NB4 (cell line): ENCODE results near the gene CHST4.
"Not testable (repeated sequence)": the region's sequence is repeated elsewhere in the genome, so short reads cannot be mapped to it uniquely, and the experiment has no call there.

Experiments
- DNase-seq: peaks from one replicate; pipeline ENCODE4 v3.0.0; 2010; ENCODE audit warnings: low read depth
- H3K4me3 ChIP-seq: one replicate; pipeline ENCODE4 v1.5.1; 2011; ENCODE audit warnings: mild to moderate bottlenecking, low read depth, low read length, moderate library complexity
- MYC ChIP-seq: IDR thresholded peaks from 2 replicates; pipeline ENCODE4 v1.6.1; 2011; ENCODE audit warnings: low read depth, low read length
- POLR2A ChIP-seq: IDR thresholded peaks from 2 replicates; pipeline ENCODE4 v1.6.1; 2011; ENCODE audit warnings: mild to moderate bottlenecking; ENCODE audit not compliant: insufficient read length; ENCODE audit errors: extremely low read depth
- TF ChIP-seq, protein P1 (sequence below): IDR thresholded peaks from 2 replicates; pipeline ENCODE4 v1.6.1; 2011; ENCODE audit warnings: low read depth, low read length
- TF ChIP-seq, protein P2 (sequence below): IDR thresholded peaks from one replicate; pipeline ENCODE4 v1.5.1; 2012; ENCODE audit warnings: low read depth, low read length

CHST4 gene

DNA sequence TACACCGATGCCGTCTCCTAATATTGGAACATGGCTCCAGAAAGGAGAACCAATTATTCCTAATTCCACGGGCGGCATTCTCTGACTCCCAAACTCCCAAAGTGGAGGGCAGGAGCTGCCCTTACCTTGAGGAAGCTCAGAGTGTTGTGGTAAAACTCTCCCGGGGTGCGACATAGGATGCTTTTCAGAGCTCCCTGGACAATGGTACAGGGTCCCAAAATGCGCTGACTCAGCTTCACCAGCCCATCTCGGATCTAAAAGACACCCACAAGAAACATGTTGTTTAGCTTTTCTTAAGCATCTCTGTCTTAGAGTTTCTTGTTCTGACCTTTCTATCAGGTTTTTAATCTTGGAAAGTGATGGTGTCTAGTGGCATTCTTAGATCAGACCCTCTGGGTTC, 43.9 kb downstream of the CHST4 start:
- no peak overlapping the region for H3K4me3 ChIP-seq
- TF ChIP-seq, protein P1, sequence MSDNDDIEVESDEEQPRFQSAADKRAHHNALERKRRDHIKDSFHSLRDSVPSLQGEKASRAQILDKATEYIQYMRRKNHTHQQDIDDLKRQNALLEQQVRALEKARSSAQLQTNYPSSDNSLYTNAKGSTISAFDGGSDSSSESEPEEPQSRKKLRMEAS = no peak
- TF ChIP-seq MYC (no peak), POLR2A (no peak)
- TF ChIP-seq, protein P2, sequence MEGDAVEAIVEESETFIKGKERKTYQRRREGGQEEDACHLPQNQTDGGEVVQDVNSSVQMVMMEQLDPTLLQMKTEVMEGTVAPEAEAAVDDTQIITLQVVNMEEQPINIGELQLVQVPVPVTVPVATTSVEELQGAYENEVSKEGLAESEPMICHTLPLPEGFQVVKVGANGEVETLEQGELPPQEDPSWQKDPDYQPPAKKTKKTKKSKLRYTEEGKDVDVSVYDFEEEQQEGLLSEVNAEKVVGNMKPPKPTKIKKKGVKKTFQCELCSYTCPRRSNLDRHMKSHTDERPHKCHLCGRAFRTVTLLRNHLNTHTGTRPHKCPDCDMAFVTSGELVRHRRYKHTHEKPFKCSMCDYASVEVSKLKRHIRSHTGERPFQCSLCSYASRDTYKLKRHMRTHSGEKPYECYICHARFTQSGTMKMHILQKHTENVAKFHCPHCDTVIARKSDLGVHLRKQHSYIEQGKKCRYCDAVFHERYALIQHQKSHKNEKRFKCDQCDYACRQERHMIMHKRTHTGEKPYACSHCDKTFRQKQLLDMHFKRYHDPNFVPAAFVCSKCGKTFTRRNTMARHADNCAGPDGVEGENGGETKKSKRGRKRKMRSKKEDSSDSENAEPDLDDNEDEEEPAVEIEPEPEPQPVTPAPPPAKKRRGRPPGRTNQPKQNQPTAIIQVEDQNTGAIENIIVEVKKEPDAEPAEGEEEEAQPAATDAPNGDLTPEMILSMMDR = no peak
- no peak for DNase-seq

DNA sequence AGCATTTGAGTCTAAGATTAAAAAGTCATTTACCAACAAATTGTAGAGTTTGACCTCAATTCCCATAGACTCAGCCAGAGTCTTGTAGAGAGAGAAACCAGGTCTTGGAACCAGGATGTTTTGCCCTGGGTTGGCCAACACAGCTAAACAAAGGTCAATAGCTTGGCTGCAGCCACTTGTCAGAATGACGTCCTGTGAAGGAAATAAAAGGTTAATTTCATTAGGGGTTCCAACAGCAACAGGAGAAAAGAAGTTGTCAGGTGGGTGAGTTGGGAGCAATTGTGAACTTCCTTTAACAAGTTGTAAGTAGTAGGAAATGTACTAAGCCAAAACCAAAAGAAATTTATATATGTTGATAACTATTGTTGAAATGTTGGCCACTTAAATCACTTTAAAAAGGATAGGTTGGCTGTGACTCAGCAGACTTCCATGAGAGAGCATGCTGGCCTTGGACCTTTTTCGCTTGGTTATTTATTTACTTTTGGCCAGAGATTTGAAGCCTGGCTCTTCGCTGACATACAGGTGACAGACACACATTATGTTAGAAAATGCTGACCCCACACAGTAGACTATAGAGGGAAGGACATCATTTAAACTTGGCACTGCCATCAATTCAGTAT, 46.4 kb downstream of the CHST4 start:
- DNase-seq = no peak
- TF ChIP-seq, protein P2 = no peak
- TF ChIP-seq MYC (no peak), POLR2A (no peak)
- TF ChIP-seq, protein P1 = no peak
- no peak overlapping the region for H3K4me3 ChIP-seq

DNA sequence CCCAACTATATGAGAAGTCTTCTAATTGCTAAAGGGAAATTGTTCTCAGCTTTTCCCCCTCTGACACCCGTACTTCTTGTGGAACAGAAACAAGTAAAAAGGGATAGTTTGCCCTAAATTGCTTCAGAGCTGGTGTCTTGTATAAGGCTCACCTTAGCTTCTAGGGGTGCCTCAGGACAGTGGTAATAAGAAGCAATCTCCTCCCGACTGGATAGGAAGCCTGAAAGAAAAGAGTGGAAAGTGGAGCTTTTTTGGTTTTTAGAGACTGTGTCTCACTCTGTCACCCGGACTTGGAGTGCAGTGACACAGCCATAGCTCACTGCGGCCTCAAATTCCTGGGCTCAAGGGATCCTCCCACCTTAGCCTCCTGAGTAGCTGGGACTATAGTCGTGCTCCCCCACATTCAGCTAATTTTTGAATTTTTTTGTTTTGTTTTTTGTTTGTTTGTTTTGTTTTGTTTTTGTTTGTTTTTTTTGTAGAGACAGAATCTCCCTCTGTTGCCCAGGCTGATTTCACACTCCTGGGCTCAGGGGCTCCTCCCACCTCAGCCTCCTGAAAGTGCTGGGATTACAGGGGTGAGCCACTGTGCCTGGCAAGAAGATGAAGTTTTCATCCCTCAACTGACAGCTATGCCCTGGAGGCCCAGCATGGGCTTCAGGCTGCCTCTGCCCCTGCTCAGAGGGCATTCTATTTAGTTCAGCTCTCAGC, 47.3 kb downstream of the CHST4 start:
- TF ChIP-seq POLR2A = no peak
- TF ChIP-seq, protein P2 = no peak
- no peak overlapping the region for H3K4me3 ChIP-seq
- DNase-seq = no peak

DNA sequence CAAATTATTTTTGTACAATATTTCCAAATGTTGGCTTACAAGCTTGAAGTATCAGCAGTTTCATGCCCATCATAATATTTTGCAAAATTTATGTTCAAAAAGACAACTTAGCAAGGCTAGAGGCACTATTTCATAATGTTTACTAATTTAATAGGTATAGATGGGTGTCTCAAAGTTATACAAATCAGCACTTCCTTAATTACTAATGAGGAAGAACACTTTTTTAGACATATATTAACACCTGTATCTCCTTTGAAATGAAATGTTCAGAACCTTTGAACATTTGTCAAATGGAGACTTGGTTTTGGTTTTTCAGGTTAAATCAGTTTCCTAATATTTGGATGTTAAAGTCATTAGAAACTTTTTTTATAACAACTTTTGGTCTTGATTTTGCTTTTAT, 48.5 kb downstream of the CHST4 start:
- DNase-seq = no peak
- TF ChIP-seq POLR2A = no peak
- TF ChIP-seq, protein P2 = no peak
- TF ChIP-seq, protein P1 = no peak
- TF ChIP-seq MYC = no peak
- no peak overlapping the region for H3K4me3 ChIP-seq

DNA sequence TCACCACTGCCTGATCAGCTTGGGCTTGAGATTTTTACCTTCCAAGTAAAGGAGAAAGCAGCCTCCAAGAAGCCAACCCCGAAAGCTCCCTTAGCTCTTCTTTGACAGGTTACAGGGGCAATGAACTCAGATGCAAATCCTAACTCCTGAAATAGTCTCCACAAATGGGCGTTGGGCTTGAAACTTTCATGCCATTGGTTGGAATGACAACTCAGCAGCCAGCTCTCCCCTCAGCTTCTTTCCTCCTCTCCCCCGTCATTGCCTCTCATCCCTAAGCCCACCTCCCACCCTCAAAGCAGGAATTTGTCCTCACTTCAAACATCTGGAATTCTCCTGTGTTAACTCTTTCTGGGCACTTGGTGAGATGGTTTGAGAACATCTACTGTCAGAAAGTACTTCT, 50.7 kb downstream of the CHST4 start, which contains the start of gene TAT:
TSS of gene TAT (minus strand) at position 122 of the 400 bp plus-strand sequence. CDS start 677 bp downstream, outside the sequence.
- H3K4me3 ChIP-seq = no peak within 1 kb of the TSS
- no peak for DNase-seq
- TF ChIP-seq, protein P1 = no peak
- no peak for TF ChIP-seq POLR2A
- TF ChIP-seq MYC = no peak
- TF ChIP-seq, protein P2 = no peak

DNA sequence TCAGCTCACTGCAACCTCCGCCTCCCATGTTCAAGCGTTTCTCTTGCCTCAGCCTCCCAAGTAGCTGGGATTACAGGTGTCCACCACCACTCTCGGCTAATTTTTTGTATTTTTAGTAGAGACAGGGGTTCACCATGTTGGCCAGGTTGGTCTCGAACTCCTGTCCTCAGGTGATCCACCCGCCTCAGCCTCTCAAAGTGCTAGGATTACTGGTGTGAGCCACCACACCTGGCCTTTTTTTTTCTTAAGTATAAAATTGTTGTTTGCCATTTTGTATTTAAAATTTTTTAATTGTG, 56.3 kb downstream of the CHST4 start:
- H3K4me3 ChIP-seq, DNase-seq: not testable (repeated sequence)
